GM19452 (cell line): ENCODE data around the gene METRNL.
"Not testable (repeated sequence)": the region's sequence is repeated elsewhere in the genome, so short reads cannot be mapped to it uniquely, and the experiment has no call there.

Source experiments
- ATAC-seq: cut with Tn5 transposase; IDR thresholded peaks from one replicate; pipeline ENCODE4 v1.9.1; 2021; ENCODE audit not compliant: unreplicated experiment

METRNL gene

DNA sequence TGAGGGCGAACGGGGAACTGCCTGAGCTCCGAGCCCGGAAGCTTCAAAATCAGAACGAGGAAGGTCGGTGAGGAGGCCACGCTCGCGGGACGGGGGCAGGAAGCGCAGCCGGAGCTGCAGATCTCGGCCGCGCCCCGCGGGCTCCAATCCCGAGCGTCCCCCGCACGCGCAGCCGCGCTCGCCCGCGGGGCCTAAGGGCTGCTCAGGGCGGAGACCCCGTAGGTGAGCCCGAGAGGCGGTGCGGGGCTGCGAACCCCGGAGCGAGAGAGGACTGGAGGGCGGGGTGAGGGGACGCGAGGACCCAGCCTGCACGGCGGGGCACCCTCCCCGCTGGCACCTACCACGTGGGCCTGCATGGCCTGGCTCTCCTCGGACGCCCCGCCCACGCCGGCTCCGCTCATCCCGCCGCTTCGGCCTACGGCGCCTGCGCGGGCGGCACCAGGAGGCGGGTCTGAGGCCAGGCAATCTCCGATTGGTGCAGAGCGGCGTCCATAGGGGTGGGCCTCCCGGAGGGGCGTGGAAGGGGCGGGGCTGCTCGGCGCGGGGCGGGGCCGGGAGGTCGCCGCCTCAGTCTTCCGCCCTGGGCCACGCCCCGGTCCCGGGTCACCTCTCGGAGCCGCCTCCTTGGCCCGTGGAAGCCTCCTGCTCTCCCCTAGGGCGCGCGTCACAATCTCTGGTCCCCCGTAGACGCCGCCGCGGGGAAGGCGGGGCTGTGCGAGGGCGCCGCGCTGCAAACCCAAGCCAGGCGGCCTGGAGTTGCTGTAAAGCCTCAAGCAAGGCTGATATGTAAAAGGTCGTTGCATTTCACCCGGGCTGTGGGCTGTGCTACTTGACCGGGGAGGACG, 27.8 kb upstream of the METRNL start:
- peak; percentile 91 for ATAC-seq

DNA sequence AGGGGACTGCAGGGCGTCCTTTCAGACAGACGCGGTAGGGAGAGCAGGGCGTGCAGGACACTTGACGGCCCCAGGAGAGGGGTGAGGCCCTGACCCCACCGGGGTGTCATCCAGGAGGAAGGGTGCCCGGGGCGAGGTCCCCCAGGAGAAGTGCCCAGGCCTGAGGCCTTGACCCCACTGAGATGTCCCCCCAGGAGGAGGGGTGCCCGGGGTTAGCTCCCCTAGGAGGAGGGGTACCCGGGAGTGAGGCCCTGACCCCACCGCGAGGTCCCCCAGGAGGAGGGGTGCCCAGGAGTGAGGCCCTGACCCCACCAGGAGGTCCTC, 27.2 kb upstream of the METRNL start:
- ATAC-seq: no peak

DNA sequence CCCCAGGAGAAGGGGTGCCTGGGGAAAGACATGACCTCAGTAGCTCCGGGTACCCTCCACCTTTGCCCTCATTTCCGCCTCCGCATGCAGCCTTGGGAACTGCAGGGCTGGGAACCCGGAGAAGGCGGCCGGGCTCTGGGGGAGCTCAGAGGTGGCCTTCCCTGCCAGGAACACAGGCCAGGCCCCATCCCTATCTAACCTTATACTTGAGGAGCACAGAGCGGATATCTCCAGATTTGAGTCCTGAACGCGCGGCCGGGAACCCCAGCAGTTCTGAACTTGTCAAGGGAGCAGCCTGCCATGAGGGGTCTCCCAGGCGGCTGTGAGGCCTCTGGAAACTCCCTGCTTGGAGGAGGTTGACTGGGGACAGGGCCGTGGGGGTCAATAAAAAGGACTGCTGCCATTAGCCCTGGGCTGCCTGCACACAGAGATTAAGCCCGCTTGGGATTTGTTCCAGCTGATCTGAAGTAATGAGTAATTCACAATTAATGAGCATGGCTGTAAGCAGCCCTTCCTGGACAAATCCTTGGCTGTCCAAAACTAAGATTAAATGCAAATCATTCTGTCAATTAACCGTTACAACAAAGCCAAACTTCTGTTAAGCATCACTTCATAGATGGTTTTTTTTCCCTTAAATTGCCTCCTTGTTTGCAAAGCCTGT, 26.3 kb upstream of the METRNL start:
- no peak for ATAC-seq

GRCh38 chr17:83053739-83054451, 25.5 kb upstream of the METRNL start:
- ATAC-seq: no peak

GRCh38 chr17:83054518-83055125, 24.8 kb upstream of the METRNL start:
- no peak for ATAC-seq

DNA sequence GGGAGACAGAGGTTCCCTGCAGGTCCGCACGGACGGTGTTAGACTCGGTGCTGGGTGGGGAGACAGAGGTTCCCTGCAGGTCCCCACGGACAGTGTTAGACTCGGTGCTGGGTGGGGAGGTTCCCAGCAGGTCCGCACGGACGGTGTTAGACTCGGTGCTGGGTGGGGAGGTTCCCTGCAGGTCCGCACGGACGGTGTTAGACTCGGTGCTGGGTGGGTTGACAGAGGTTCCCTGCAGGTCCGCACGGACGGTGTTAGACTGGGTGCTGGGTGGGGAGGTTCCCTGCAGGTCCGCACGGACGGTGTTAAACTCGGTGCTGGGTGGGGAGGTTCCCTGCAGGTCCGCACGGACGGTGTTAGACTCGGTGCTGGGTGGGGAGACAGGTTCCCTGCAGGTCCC, 24.2 kb upstream of the METRNL start:
- ATAC-seq: not testable (repeated sequence)

GRCh38 chr17:83055911-83056582, 23.4 kb upstream of the METRNL start:
- ATAC-seq: no peak

GRCh38 chr17:83056583-83057396, 22.6 kb upstream of the METRNL start:
- no peak for ATAC-seq

- no peak for ATAC-seq
Measured at GRCh38 chr17:83057397-83057761, 22.0 kb upstream of the METRNL start.

DNA sequence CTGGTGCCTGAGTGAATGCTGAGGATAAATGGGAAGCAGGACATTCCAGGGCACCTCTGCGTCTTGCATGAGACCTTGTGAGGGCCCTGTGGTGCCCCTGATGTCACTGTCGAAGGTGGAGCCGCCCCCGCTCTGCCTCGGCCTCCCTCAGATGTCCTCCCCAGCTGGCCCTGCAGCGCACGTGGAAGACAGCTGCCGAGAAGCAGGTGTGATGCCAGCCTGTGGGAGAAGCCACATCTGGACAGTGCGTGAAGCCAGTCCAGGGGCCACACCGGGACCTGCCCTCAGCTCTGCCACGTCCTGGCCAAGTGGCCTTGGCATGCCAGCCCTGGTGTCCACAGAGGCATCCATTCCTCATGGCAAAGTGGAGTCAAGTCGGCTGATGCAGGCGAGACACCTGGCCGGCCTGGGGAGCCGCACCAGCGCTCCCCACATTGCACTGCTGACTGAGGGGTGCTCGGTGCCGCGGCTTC, 21.6 kb upstream of the METRNL start:
- ATAC-seq: no peak

DNA sequence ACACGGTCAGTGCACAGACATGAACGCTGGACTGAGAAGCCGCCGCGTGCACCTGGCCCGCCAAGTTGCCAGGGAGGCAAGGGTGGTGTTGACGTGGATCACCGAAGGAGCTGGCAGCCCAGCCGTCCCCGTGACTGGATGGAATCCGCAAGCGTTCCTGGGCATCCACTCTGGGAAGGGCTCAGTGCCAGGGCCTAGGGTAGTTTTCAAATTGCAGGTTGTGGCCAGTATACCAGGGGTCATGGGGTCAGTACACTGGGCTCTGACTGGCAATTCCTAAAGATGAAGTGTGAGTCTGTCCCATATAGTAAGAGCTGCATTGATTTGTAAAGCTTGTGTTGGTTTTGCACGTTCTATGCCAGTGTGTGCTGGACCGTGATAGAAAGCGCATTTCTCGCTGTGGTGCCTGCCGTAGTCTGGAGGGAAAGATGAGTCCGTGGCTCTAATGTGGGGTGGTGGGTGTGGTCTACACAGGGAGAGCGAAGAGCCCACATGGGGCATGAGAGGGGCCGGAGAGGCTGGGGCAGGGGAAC, 21.1 kb upstream of the METRNL start:
- no peak for ATAC-seq

DNA sequence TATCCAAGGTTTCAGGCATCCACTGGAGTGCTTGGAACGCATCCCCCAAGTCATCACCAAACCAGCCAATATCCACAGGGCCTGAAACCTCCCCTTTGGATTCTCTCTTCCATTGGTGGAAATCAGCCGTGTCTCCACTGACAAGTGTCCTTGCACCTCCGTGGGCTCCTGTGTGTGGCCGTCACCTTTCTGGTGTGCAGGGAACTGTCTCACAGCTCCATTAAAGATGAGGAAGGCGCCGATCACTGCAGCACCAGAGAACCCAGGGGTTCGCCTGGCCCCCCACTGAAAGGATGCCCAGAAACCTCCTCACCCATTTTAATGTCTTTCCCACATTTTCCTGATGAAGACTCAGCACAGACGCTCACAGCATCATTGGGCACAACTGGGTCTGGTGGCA, 17.8 kb upstream of the METRNL start:
- ATAC-seq: no peak

DNA sequence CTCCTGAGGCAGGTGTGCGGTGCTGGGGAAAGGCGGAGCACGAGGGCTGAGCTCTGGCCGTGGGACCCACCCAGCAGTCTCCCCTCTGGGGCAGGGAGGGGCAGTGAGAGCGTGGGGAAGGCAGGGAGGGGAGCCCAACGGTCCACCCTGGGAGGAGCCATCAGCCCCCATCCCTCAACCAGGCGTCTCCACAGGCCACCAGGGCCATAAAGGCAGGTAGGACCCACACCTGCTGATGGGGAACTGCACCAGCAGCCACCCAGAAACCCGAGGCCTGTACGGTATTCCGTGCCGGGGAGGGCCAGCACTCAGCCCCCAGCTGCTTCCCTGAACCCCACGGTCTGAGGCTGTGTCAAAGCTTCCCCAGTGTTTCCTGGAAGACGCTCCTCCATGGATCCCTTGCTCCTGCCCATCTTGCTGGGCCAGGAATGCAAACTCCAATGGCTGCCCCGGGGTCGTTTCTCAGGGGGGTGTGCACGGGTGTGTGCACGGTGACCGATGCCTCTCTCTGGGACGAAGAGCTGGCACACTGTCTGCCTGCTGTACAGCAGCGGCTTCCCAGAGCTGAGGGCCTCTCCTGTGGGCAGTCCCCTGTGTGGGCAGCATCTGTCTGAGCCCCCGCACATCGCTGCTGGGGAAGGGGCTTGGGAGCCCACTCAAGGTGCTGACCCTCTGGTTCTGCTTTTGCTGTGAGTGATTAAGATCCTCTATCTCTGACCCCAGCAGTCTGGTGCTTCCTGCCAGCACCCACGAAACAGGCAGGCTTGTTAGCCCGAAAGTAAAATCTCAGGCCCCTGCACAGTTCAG, 17.2 kb upstream of the METRNL start:
- no peak for ATAC-seq

- no peak for ATAC-seq
Measured at GRCh38 chr17:83062818-83063671, 16.4 kb upstream of the METRNL start.

- ATAC-seq: no peak
Measured at GRCh38 chr17:83064021-83064731, 15.2 kb upstream of the METRNL start.

GRCh38 chr17:83064732-83065659, 14.4 kb upstream of the METRNL start:
- ATAC-seq: no peak
